HEK293 (cell line): Measurements from ENCODE around the gene ABCB10.

Experiments used
- CTCF ChIA-PET: fragments of 350-600 bp; formaldehyde crosslinking; extraction: SDS; loops from one replicate; lab custom pipeline; 2021; ENCODE audit warnings: antibody characterized with exemption; lab: Yijun Ruan, JAX
- POLR2A ChIA-PET: fragments of 300-600 bp; formaldehyde crosslinking; extraction: SDS; loops from one replicate; lab custom pipeline; 2020; ENCODE audit warnings: antibody characterized with exemption, inconsistent platforms; lab: Yijun Ruan, JAX
- H3K27ac ChIP-seq: fragments of 200-500 bp; sonication (Bioruptor generic); 2 replicates; pipeline ENCODE4 v1.5.1; 2014; ENCODE audit warnings: low read depth, low read length, control low read depth, inconsistent platforms; ENCODE audit errors: extremely low read depth
- H3K36me3 ChIP-seq, 2 experiments: fragments of 200-500 bp in 1 of 2; sonication (Bioruptor generic) in 1 of 2; 1 replicate in 1 of 2; 2 replicates in 1 of 2; pipeline ENCODE4 v1.5.1; 2014 to 2017; ENCODE audit warnings: inconsistent platforms in 2 of 2, low read length in 2 of 2; ENCODE audit not compliant: control insufficient read depth in 2 of 2, insufficient read depth in 1 of 2
- H3K4me1 ChIP-seq: fragments of 200-500 bp; sonication (Bioruptor generic); 2 replicates; pipeline ENCODE4 v1.5.1; 2014; ENCODE audit warnings: mild to moderate bottlenecking, low read length, inconsistent platforms; ENCODE audit not compliant: control insufficient read depth, insufficient read depth
- H3K4me3 ChIP-seq: 2 replicates; pipeline ENCODE4 v1.5.1; 2011; ENCODE audit warnings: low read depth, mild to moderate bottlenecking, control low read depth, low read length, moderate library complexity
- H3K9me3 ChIP-seq: fragments of 200-500 bp; sonication (Bioruptor generic); 2 replicates; pipeline ENCODE4 v1.5.1; 2014; ENCODE audit warnings: low read depth, low read length, inconsistent platforms; ENCODE audit not compliant: control insufficient read depth, insufficient read depth
- GLI4 ChIP-seq: fragments of 450-650 bp; formaldehyde crosslinking; IDR thresholded peaks from 2 replicates; pipeline ENCODE4 v1.5.1; 2016; ENCODE audit warnings: missing biosample characterization, missing genetic modification characterization
- HOXA7 ChIP-seq: sonication (generic); formaldehyde crosslinking; IDR thresholded peaks from 2 replicates; pipeline ENCODE4 v1.8.1; 2022; ENCODE audit warnings: missing genetic modification reagents, borderline replicate concordance
- SP3 ChIP-seq: fragments of 450-650 bp; formaldehyde crosslinking; IDR thresholded peaks from 2 replicates; pipeline ENCODE4 v1.5.1; 2016; ENCODE audit warnings: missing biosample characterization, missing genetic modification characterization
- ZBTB1 ChIP-seq: fragments of 450-650 bp; formaldehyde crosslinking; IDR thresholded peaks from 2 replicates; pipeline ENCODE4 v1.5.1; 2016; ENCODE audit warnings: missing biosample characterization, missing genetic modification characterization
- ZBTB21 ChIP-seq: fragments of 450-650 bp; formaldehyde crosslinking; IDR thresholded peaks from 2 replicates; pipeline ENCODE4 v1.5.1; 2017; ENCODE audit warnings: missing biosample characterization, missing genetic modification characterization
- ZIC2 ChIP-seq: fragments of 450-650 bp; formaldehyde crosslinking; IDR thresholded peaks from 2 replicates; pipeline ENCODE4 v1.5.1; 2016; ENCODE audit warnings: missing biosample characterization, missing genetic modification characterization
- ZNF132 ChIP-seq: fragments of 450-650 bp; formaldehyde crosslinking; IDR thresholded peaks from 2 replicates; pipeline ENCODE4 v1.5.1; 2017; ENCODE audit warnings: missing biosample characterization, missing genetic modification characterization, borderline replicate concordance
- ZNF239 ChIP-seq: fragments of 450-650 bp; formaldehyde crosslinking; IDR thresholded peaks from 2 replicates; pipeline ENCODE4 v1.5.1; 2016; ENCODE audit warnings: missing biosample characterization, missing genetic modification characterization
- ZNF341 ChIP-seq: fragments of 450-650 bp; formaldehyde crosslinking; IDR thresholded peaks from 2 replicates; pipeline ENCODE4; 2016; ENCODE audit warnings: low read depth, missing biosample characterization, missing genetic modification characterization
- ZNF561 ChIP-seq: fragments of 450-650 bp; IDR thresholded peaks from 2 replicates; pipeline ENCODE4 v1.5.1; 2018; ENCODE audit warnings: missing biosample characterization, missing genetic modification characterization, borderline replicate concordance
- ZNF621 ChIP-seq: fragments of 450-650 bp; formaldehyde crosslinking; IDR thresholded peaks from 2 replicates; pipeline ENCODE4 v1.5.1; 2017; ENCODE audit warnings: missing biosample characterization, missing genetic modification characterization
- ZNF707 ChIP-seq: fragments of 450-650 bp; formaldehyde crosslinking; IDR thresholded peaks from 2 replicates; pipeline ENCODE4 v1.5.1; 2016; ENCODE audit warnings: missing biosample characterization, missing genetic modification characterization
- TF ChIP-seq, protein P1 (sequence below): fragments of 450-650 bp; formaldehyde crosslinking; IDR thresholded peaks from 2 replicates; pipeline ENCODE4 v1.5.1; 2017; ENCODE audit warnings: missing biosample characterization, missing genetic modification characterization
- TF ChIP-seq, protein P2 (sequence below): fragments of 450-650 bp; formaldehyde crosslinking; IDR thresholded peaks from 2 replicates; pipeline ENCODE4 v1.5.1; 2016; ENCODE audit warnings: missing biosample characterization, missing genetic modification characterization
- TF ChIP-seq, protein P3 (sequence below): fragments of 450-650 bp; formaldehyde crosslinking; IDR thresholded peaks from 2 replicates; pipeline ENCODE4 v1.5.1; 2017; ENCODE audit warnings: missing biosample characterization, missing genetic modification characterization
- TF ChIP-seq, protein P4 (sequence below): fragments of 450-650 bp; formaldehyde crosslinking; IDR thresholded peaks from 2 replicates; pipeline ENCODE4 v1.5.1; 2016; ENCODE audit warnings: missing biosample characterization, missing genetic modification characterization

Gene ABCB10

DNA sequence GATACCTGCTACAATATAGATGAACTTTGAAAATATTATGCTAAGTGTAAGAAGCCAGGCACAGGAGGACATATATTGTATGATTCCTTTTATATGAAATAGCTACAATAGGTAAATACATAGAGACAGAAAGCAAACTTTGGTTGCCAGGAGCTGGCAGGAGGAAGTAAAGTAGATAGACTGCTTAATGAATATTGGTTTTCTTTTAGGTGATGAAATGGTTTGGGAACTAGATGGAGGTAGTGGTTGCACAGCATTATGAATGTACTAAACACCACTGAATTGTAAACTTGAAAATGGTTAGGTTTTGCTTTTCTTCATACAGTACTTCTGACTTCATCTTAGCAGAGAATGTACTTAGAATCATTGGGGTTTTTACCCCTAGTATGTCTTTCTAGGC is 21.5 kb downstream of the ABCB10 start:
- no peaks in the 10 kb centered on the region for H3K9me3 ChIP-seq
- POLR2A ChIA-PET = interaction anchor here (0.7 to 1.1 kb wide), 3 partner anchors 28 to 315 kb away, joined by 3 read pairs; partner anchors contain the start of gene NUP133
- H3K4me3 ChIP-seq = no peak overlapping the region
- H3K4me1 ChIP-seq = no peaks in the 10 kb centered on the region
- CTCF ChIA-PET = interaction anchor here (0.6 to 1.5 kb wide), 6 partner anchors 22 to 563 kb away, joined by 3 to 10 read pairs (median 6); no protein-coding TSS in a partner anchor
- peaks cover 83 to 88% of the 10 kb centered on the region in 2 experiments for H3K36me3 ChIP-seq
- TF ChIP-seq, protein P1, sequence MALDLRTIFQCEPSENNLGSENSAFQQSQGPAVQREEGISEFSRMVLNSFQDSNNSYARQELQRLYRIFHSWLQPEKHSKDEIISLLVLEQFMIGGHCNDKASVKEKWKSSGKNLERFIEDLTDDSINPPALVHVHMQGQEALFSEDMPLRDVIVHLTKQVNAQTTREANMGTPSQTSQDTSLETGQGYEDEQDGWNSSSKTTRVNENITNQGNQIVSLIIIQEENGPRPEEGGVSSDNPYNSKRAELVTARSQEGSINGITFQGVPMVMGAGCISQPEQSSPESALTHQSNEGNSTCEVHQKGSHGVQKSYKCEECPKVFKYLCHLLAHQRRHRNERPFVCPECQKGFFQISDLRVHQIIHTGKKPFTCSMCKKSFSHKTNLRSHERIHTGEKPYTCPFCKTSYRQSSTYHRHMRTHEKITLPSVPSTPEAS (tag by site-specific recombination) = no peak
- no peak for TF ChIP-seq GLI4 (tag by site-specific recombination)
- TF ChIP-seq SP3 (tag by site-specific recombination) = no peak
- TF ChIP-seq, protein P2, sequence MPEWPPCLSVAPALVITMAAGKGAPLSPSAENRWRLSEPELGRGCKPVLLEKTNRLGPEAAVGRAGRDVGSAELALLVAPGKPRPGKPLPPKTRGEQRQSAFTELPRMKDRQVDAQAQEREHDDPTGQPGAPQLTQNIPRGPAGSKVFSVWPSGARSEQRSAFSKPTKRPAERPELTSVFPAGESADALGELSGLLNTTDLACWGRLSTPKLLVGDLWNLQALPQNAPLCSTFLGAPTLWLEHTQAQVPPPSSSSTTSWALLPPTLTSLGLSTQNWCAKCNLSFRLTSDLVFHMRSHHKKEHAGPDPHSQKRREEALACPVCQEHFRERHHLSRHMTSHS (tag by site-specific recombination) = no peak
- TF ChIP-seq, protein P3, sequence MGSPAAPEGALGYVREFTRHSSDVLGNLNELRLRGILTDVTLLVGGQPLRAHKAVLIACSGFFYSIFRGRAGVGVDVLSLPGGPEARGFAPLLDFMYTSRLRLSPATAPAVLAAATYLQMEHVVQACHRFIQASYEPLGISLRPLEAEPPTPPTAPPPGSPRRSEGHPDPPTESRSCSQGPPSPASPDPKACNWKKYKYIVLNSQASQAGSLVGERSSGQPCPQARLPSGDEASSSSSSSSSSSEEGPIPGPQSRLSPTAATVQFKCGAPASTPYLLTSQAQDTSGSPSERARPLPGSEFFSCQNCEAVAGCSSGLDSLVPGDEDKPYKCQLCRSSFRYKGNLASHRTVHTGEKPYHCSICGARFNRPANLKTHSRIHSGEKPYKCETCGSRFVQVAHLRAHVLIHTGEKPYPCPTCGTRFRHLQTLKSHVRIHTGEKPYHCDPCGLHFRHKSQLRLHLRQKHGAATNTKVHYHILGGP (tag by site-specific recombination) = no peak
- no peak for TF ChIP-seq ZBTB1
- TF ChIP-seq ZBTB21 (tag by site-specific recombination) = no peak
- no peak for TF ChIP-seq ZNF239 (tag by site-specific recombination)
- no peak overlapping the region for H3K27ac ChIP-seq

DNA sequence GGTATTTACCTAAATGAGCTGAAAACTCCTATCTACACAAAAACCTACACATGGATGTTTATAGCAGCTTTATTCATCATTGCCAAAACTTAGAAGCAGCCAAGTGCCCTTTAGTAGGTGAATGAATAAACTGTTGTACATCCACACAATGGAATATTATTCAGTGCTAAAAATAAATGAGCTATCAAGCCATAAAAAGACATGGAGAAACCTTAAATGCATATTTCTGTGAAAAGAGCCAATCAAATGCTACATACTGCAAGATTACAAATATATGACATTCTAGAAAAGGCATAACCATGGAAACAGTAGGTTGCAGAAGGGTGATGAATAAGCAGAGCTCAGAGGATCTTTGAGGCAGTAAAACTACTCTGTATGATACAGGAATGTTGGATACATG is 23.3 kb downstream of the ABCB10 start:
- Histone ChIP-seq H3K4me3 (no peak overlapping the region), H3K4me1 (no peaks in the 10 kb centered on the region), H3K36me3 (peaks cover 73 to 85% of the 10 kb centered on the region in 2 experiments), H3K9me3 (no peaks in the 10 kb centered on the region), H3K27ac (no peak overlapping the region)
- ChIA-PET CTCF (interaction anchor here (0.6 to 1.1 kb wide), 4 partner anchors 24 to 223 kb away, joined by 3 to 5 read pairs (median 4); partner anchors contain the start of gene ABCB10), POLR2A (no interaction called here)
- TF ChIP-seq, protein P4, sequence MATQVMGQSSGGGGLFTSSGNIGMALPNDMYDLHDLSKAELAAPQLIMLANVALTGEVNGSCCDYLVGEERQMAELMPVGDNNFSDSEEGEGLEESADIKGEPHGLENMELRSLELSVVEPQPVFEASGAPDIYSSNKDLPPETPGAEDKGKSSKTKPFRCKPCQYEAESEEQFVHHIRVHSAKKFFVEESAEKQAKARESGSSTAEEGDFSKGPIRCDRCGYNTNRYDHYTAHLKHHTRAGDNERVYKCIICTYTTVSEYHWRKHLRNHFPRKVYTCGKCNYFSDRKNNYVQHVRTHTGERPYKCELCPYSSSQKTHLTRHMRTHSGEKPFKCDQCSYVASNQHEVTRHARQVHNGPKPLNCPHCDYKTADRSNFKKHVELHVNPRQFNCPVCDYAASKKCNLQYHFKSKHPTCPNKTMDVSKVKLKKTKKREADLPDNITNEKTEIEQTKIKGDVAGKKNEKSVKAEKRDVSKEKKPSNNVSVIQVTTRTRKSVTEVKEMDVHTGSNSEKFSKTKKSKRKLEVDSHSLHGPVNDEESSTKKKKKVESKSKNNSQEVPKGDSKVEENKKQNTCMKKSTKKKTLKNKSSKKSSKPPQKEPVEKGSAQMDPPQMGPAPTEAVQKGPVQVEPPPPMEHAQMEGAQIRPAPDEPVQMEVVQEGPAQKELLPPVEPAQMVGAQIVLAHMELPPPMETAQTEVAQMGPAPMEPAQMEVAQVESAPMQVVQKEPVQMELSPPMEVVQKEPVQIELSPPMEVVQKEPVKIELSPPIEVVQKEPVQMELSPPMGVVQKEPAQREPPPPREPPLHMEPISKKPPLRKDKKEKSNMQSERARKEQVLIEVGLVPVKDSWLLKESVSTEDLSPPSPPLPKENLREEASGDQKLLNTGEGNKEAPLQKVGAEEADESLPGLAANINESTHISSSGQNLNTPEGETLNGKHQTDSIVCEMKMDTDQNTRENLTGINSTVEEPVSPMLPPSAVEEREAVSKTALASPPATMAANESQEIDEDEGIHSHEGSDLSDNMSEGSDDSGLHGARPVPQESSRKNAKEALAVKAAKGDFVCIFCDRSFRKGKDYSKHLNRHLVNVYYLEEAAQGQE (tag by site-specific recombination) = no peak
- TF ChIP-seq ZNF621 (tag by site-specific recombination) = no peak
- TF ChIP-seq ZNF561 = no peak
- TF ChIP-seq HOXA7 (CRISPR knock-in tag) = no peak
- TF ChIP-seq ZNF707 (tag by site-specific recombination) = no peak
- no peak for TF ChIP-seq ZIC2 (tag by site-specific recombination)
- TF ChIP-seq ZNF132 (tag by site-specific recombination) = no peak
- TF ChIP-seq ZNF341 = no peak
